Stomach (tissue), 9 donors: ENCODE results near the gene FAM124A. TPM values are rescaled to one million over a fixed set of nuclear protein-coding genes. Genes with fewer than 3 reads are reported as not detected.

ENCODE experiments used
- DNase-seq, 2 donors: peaks; one replicate each; pipeline versions ENCODE4 v3.0.0 to v3.0.0-alpha.2; 2013 to 2019
- H3K27ac ChIP-seq, 5 donors: fragments of 200-600 bp in 4 of 5; sonication (generic) in 4 of 5; one replicate each; pipeline ENCODE4 v1.5.1; 2013 to 2019; ENCODE audit warnings: mild to moderate bottlenecking in 1 of 5, moderate library complexity in 1 of 5
- H3K27me3 ChIP-seq, 3 donors: fragments of 200-600 bp; sonication (generic); one replicate each; pipeline ENCODE4 v1.5.1; 2017 to 2019; ENCODE audit warnings: mixed run types in 1 of 3
- H3K36me3 ChIP-seq, 4 donors: fragments of 200-600 bp; sonication (generic); 1 replicate in 3 of 4; 2 replicates in 1 of 4; pipeline ENCODE4 v1.5.1; 2016 to 2019
- H3K4me1 ChIP-seq, 4 donors: fragments of 200-600 bp; sonication (generic); one replicate each; pipeline ENCODE4 v1.5.1; 2016 to 2019
- H3K4me3 ChIP-seq, 4 donors: fragments of 200-600 bp; sonication (generic) in 3 of 4; one replicate each; pipeline ENCODE4 v1.5.1; 2016 to 2019; ENCODE audit warnings: mild to moderate bottlenecking in 1 of 4
- H3K9me3 ChIP-seq, 4 donors: fragments of 200-600 bp; sonication (generic); one replicate each; pipeline ENCODE4 v1.5.1; 2016 to 2019
- CTCF ChIP-seq, 7 experiments: fragments of 450-650 bp in 4 of 7; fragments of 200-600 bp in 3 of 7; sonication (generic) in 3 of 7; IDR thresholded peaks; one replicate each; pipeline ENCODE4 v1.5.1; 2016 to 2019; ENCODE audit warnings: antibody characterized with exemption in 7 of 7, control low read depth in 2 of 7, mild to moderate bottlenecking in 1 of 7
- EP300 ChIP-seq: sonication (generic); formaldehyde crosslinking; IDR thresholded peaks from one replicate; pipeline ENCODE4 v1.6.1; 2017; ENCODE audit warnings: antibody characterized with exemption
- POLR2A ChIP-seq, 4 donors: fragments of 450-650 bp; IDR thresholded peaks; one replicate each; pipeline ENCODE4 v1.6.1; 2016; ENCODE audit warnings: antibody characterized with exemption in 4 of 4, control low read depth in 2 of 4, mild to moderate bottlenecking in 1 of 4, moderate library complexity in 1 of 4
- POLR2AphosphoS5 ChIP-seq, 3 donors: sonication (generic); formaldehyde crosslinking; IDR thresholded peaks; one replicate each; pipeline ENCODE4 v1.6.1; 2016; ENCODE audit warnings: antibody characterized with exemption in 3 of 3
- WGBS, 5 donors: extraction: QIAGEN DNeasy Blood & Tissue Kit in 3 of 5; methylation state at CpG; one replicate each; pipeline versions ENCODE4 v1.1.5 to v1.1.7; 2013 to 2018; 5-methylcytosine and 5-hydroxymethylcytosine counted together
- intact Hi-C: fragments of 100-400 bp; cut with DNase I; formaldehyde crosslinking; loops from one replicate; pipeline ENCODE4 v1.15.1; 2023; ENCODE audit warnings: low total_unique reads
- polyA plus RNA-seq, 3 donors: library from polyadenylated mRNA; stranded (reverse); fragments of 200-250 nt; gene quantifications; one replicate each; pipeline ENCODE4 v1.2.3, GENCODE V29; 2013
- total RNA-seq, 5 donors: library from RNA; depleted of rRNA; stranded (reverse); fragments of >200 nt; gene quantifications; one replicate each; pipeline versions ENCODE4 v1.1.0 to v1.2.3, GENCODE V29; 2014 to 2016
- donor health status: healthy with polysubstance abuse.
- donor health status: Bipolar disorder and iron deficiency.
- donor health status: healthy.

The FAM124A gene
- total and polyA plus RNA-seq, 8 donors = 0.46 to 21.0 (median 2.6) TPM

GRCh38 chr13:51324714-51325420 is 102.7 kb downstream of the FAM124A start:
- Histone ChIP-seq H3K27me3 (no peaks in the 10 kb centered on the region), H3K4me3 (no peak overlapping the region), H3K36me3 (no peaks in the 10 kb centered on the region), H3K9me3 (no peaks in the 10 kb centered on the region), H3K27ac (no peak overlapping the region), H3K4me1 (no peaks in the 10 kb centered on the region)
- 69 to 77% (median 74%) methylated on average over 13 to 14 of the region's 14 CpGs for WGBS, 5 donors
- intact Hi-C loops = no loop called here
- TF ChIP-seq POLR2A (IDR thresholded peaks at IDR 0.05) (no peak), POLR2AphosphoS5 (IDR thresholded peaks at IDR 0.05) (no peak), CTCF (IDR thresholded peaks at IDR 0.05) (no peak), EP300 (no peak)
- no peak for DNase-seq

- TF ChIP-seq POLR2AphosphoS5 (IDR thresholded peaks at IDR 0.05) (no peak), POLR2A (IDR thresholded peaks at IDR 0.05) (no peak), CTCF (IDR thresholded peaks at IDR 0.05) (no peak), EP300 (no peak)
- intact Hi-C loops = no loop called here
- DNase-seq = no peak
- no peaks in the 10 kb centered on the region for H3K36me3 ChIP-seq
- no peaks in the 10 kb centered on the region for H3K27me3 ChIP-seq
- 84 to 91% (median 91%) methylated on average over 6 of the region's 6 CpGs for WGBS, 5 donors
- no peaks in the 10 kb centered on the region for H3K9me3 ChIP-seq
- H3K27ac ChIP-seq = no peak overlapping the region
- no peak overlapping the region for H3K4me3 ChIP-seq
- H3K4me1 ChIP-seq = no peaks in the 10 kb centered on the region
These were observed 103.6 kb downstream of the FAM124A start for GRCh38 chr13:51325837-51326236.

GRCh38 chr13:51326777-51327176 is 104.6 kb downstream of the FAM124A start:
- Histone ChIP-seq H3K36me3 (no peaks in the 10 kb centered on the region), H3K27me3 (no peaks in the 10 kb centered on the region), H3K4me3 (no peak overlapping the region), H3K4me1 (no peaks in the 10 kb centered on the region), H3K9me3 (no peaks in the 10 kb centered on the region), H3K27ac (no peak overlapping the region)
- DNase-seq = no peak
- intact Hi-C loops = no loop called here
- TF ChIP-seq POLR2AphosphoS5 (IDR thresholded peaks at IDR 0.05) = no peak
- no peak for TF ChIP-seq POLR2A (IDR thresholded peaks at IDR 0.05)
- no peak for TF ChIP-seq EP300
- no peak for TF ChIP-seq CTCF (IDR thresholded peaks at IDR 0.05)
- WGBS, 5 donors = 86 to 90% (median 89%) methylated on average over 2 of the region's 2 CpGs

- H3K9me3 ChIP-seq = no peaks in the 10 kb centered on the region
- no peaks in the 10 kb centered on the region for H3K4me1 ChIP-seq
- no peaks in the 10 kb centered on the region for H3K36me3 ChIP-seq
- H3K27ac ChIP-seq = no peak overlapping the region
- 93 to 96% (median 95%) methylated on average over 2 of the region's 2 CpGs for WGBS, 5 donors
- DNase-seq = no peak
- intact Hi-C loops = no loop called here
- H3K27me3 ChIP-seq = no peaks in the 10 kb centered on the region
- TF ChIP-seq EP300 (no peak), CTCF (IDR thresholded peaks at IDR 0.05) (no peak), POLR2AphosphoS5 (IDR thresholded peaks at IDR 0.05) (no peak), POLR2A (IDR thresholded peaks at IDR 0.05) (no peak)
- H3K4me3 ChIP-seq = no peak overlapping the region
These were observed 105.8 kb downstream of the FAM124A start for GRCh38 chr13:51327961-51328360.
